HEK293 (cell line): Measurements from ENCODE around the gene HOXD3.

Experiments
- CTCF ChIA-PET: fragments of 350-600 bp; formaldehyde crosslinking; extraction: SDS; loops from one replicate; lab custom pipeline; 2021; ENCODE audit warnings: antibody characterized with exemption; lab: Yijun Ruan, JAX
- POLR2A ChIA-PET: fragments of 300-600 bp; formaldehyde crosslinking; extraction: SDS; loops from one replicate; lab custom pipeline; 2020; ENCODE audit warnings: antibody characterized with exemption, inconsistent platforms; lab: Yijun Ruan, JAX
- H3K27ac ChIP-seq: fragments of 200-500 bp; sonication (Bioruptor generic); 2 replicates; pipeline ENCODE4 v1.5.1; 2014; ENCODE audit warnings: low read depth, low read length, control low read depth, inconsistent platforms; ENCODE audit errors: extremely low read depth
- H3K36me3 ChIP-seq, 2 experiments: fragments of 200-500 bp in 1 of 2; sonication (Bioruptor generic) in 1 of 2; 1 replicate in 1 of 2; 2 replicates in 1 of 2; pipeline ENCODE4 v1.5.1; 2014 to 2017; ENCODE audit warnings: inconsistent platforms in 2 of 2, low read length in 2 of 2; ENCODE audit not compliant: control insufficient read depth in 2 of 2, insufficient read depth in 1 of 2
- H3K4me1 ChIP-seq: fragments of 200-500 bp; sonication (Bioruptor generic); 2 replicates; pipeline ENCODE4 v1.5.1; 2014; ENCODE audit warnings: mild to moderate bottlenecking, low read length, inconsistent platforms; ENCODE audit not compliant: control insufficient read depth, insufficient read depth
- H3K4me3 ChIP-seq: 2 replicates; pipeline ENCODE4 v1.5.1; 2011; ENCODE audit warnings: low read depth, mild to moderate bottlenecking, control low read depth, low read length, moderate library complexity
- H3K9me3 ChIP-seq: fragments of 200-500 bp; sonication (Bioruptor generic); 2 replicates; pipeline ENCODE4 v1.5.1; 2014; ENCODE audit warnings: low read depth, low read length, inconsistent platforms; ENCODE audit not compliant: control insufficient read depth, insufficient read depth
- GLI4 ChIP-seq: fragments of 450-650 bp; formaldehyde crosslinking; IDR thresholded peaks from 2 replicates; pipeline ENCODE4 v1.5.1; 2016; ENCODE audit warnings: missing biosample characterization, missing genetic modification characterization
- KLF1 ChIP-seq: fragments of 450-650 bp; formaldehyde crosslinking; IDR thresholded peaks from 2 replicates; pipeline ENCODE4 v1.5.1; 2016; ENCODE audit warnings: missing biosample characterization, missing genetic modification characterization
- MEIS1 ChIP-seq: sonication (generic); formaldehyde crosslinking; IDR thresholded peaks from 2 replicates; pipeline ENCODE4 v1.8.1; 2022; ENCODE audit warnings: missing genetic modification reagents, mild to moderate bottlenecking, borderline replicate concordance
- MYNN ChIP-seq: fragments of 450-650 bp; formaldehyde crosslinking; IDR thresholded peaks from 2 replicates; pipeline ENCODE4 v1.5.1; 2016; ENCODE audit warnings: missing biosample characterization, missing genetic modification characterization, borderline replicate concordance
- ZBTB21 ChIP-seq: fragments of 450-650 bp; formaldehyde crosslinking; IDR thresholded peaks from 2 replicates; pipeline ENCODE4 v1.5.1; 2017; ENCODE audit warnings: missing biosample characterization, missing genetic modification characterization
- ZBTB8A ChIP-seq: fragments of 450-650 bp; formaldehyde crosslinking; IDR thresholded peaks from 2 replicates; pipeline ENCODE4 v1.5.1; 2016; ENCODE audit warnings: missing biosample characterization, missing genetic modification characterization
- ZIC2 ChIP-seq: fragments of 450-650 bp; formaldehyde crosslinking; IDR thresholded peaks from 2 replicates; pipeline ENCODE4 v1.5.1; 2016; ENCODE audit warnings: missing biosample characterization, missing genetic modification characterization
- ZNF132 ChIP-seq: fragments of 450-650 bp; formaldehyde crosslinking; IDR thresholded peaks from 2 replicates; pipeline ENCODE4 v1.5.1; 2017; ENCODE audit warnings: missing biosample characterization, missing genetic modification characterization, borderline replicate concordance
- ZNF155 ChIP-seq: fragments of 450-650 bp; formaldehyde crosslinking; IDR thresholded peaks from 2 replicates; pipeline ENCODE4 v1.5.1; 2016; ENCODE audit warnings: missing biosample characterization, missing genetic modification characterization
- ZNF157 ChIP-seq: fragments of 450-650 bp; formaldehyde crosslinking; IDR thresholded peaks from 2 replicates; pipeline ENCODE4 v1.5.1; 2016; ENCODE audit warnings: missing biosample characterization, missing genetic modification characterization
- ZNF2 ChIP-seq: fragments of 450-650 bp; formaldehyde crosslinking; IDR thresholded peaks from 2 replicates; pipeline ENCODE4 v1.5.1; 2016; ENCODE audit warnings: missing biosample characterization, missing genetic modification characterization
- ZNF202 ChIP-seq: fragments of 450-650 bp; formaldehyde crosslinking; IDR thresholded peaks from 2 replicates; pipeline ENCODE4 v1.5.1; 2016; ENCODE audit warnings: missing biosample characterization, missing genetic modification characterization, borderline replicate concordance
- ZNF214 ChIP-seq: fragments of 450-650 bp; formaldehyde crosslinking; IDR thresholded peaks from 2 replicates; pipeline ENCODE4 v1.5.1; 2017; ENCODE audit warnings: missing biosample characterization, mild to moderate bottlenecking, missing genetic modification characterization, borderline replicate concordance
- ZNF23 ChIP-seq: fragments of 450-650 bp; formaldehyde crosslinking; IDR thresholded peaks from 2 replicates; pipeline ENCODE4 v1.5.1; 2016; ENCODE audit warnings: missing biosample characterization, missing genetic modification characterization, borderline replicate concordance
- ZNF433 ChIP-seq: fragments of 450-650 bp; formaldehyde crosslinking; IDR thresholded peaks from 2 replicates; pipeline ENCODE4 v1.5.1; 2016; ENCODE audit warnings: missing biosample characterization, missing genetic modification characterization, low read depth
- ZNF530 ChIP-seq: fragments of 450-650 bp; formaldehyde crosslinking; IDR thresholded peaks from 2 replicates; pipeline ENCODE4 v1.5.1; 2016; ENCODE audit warnings: low read depth, missing biosample characterization, missing genetic modification characterization
- ZNF549 ChIP-seq: fragments of 450-650 bp; IDR thresholded peaks from 2 replicates; pipeline ENCODE4 v1.5.1; 2018; ENCODE audit warnings: missing biosample characterization, missing genetic modification characterization, mild to moderate bottlenecking, inconsistent platforms, moderate library complexity
- ZNF580 ChIP-seq: fragments of 450-650 bp; formaldehyde crosslinking; IDR thresholded peaks from 2 replicates; pipeline ENCODE4 v1.5.1; 2016; ENCODE audit warnings: missing biosample characterization, missing genetic modification characterization
- ZNF600 ChIP-seq: fragments of 450-650 bp; formaldehyde crosslinking; IDR thresholded peaks from 2 replicates; pipeline ENCODE4 v1.5.1; 2016; ENCODE audit warnings: missing biosample characterization, missing genetic modification characterization
- ZNF660 ChIP-seq: fragments of 450-650 bp; IDR thresholded peaks from 2 replicates; pipeline ENCODE4 v1.5.1; 2018; ENCODE audit warnings: missing biosample characterization, mild to moderate bottlenecking, missing genetic modification characterization
- ZNF747 ChIP-seq: fragments of 450-650 bp; formaldehyde crosslinking; IDR thresholded peaks from 2 replicates; pipeline ENCODE4 v1.5.1; 2016; ENCODE audit warnings: missing biosample characterization, missing genetic modification characterization
- ZNF791 ChIP-seq: fragments of 450-650 bp; formaldehyde crosslinking; IDR thresholded peaks from 2 replicates; pipeline ENCODE4 v1.5.1; 2016; ENCODE audit warnings: missing biosample characterization, missing genetic modification characterization
- TF ChIP-seq, protein P1 (sequence below): fragments of 450-650 bp; formaldehyde crosslinking; IDR thresholded peaks from 2 replicates; pipeline ENCODE4 v1.5.1; 2016; ENCODE audit warnings: missing biosample characterization, missing genetic modification characterization

HOXD3 gene

DNA sequence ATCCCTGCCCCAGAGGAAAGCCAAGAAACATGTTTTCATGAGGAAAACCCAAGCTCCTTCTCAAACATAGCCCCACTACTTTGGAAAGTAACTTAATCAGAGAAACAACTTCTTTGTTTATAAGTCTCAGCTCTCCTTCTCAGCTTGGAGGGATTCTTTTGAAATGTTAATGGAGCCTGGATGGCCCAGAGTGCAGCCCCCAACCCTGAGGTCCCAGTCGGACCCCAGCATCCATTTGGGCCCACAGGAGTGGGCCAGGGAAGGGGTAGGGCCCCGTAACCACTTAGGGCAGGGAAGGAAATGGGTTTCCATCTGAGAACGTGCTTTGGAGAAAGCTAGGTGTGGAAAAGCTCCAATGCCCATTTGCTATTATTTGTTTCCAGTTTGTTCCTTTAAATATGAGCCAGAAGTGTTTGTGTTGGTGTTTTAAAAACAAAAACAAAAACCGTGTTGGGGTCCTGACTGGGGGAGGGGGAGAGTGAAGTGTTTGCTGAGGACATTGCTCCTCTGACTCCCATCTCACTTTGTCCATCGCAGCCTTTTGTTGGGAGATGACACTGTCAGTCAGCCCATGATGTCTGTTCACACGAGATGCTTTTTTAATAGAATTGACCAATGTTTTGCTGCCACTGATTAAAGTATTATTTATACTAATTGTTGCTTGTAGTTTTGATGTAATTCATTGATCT, 1.6 kb upstream of the HOXD3 start:
- CTCF ChIA-PET: interaction anchor here (0.7 to 1.2 kb wide), 4 partner anchors 12 to 1466 kb away, joined by 3 to 4 read pairs (median 3); no protein-coding TSS in a partner anchor
- peaks cover 17% of the 10 kb centered on the region for H3K4me1 ChIP-seq
- H3K4me3 ChIP-seq: no peak overlapping the region
- POLR2A ChIA-PET: interaction anchor here (1.0 to 1.3 kb wide), 2 partner anchors 15 to 499 kb away, joined by 3 read pairs; no protein-coding TSS in a partner anchor
- peaks cover 0 to 37% of the 10 kb centered on the region in 2 experiments; a peak in 1 of 3 replicates for H3K36me3 ChIP-seq
- H3K9me3 ChIP-seq: no peaks in the 10 kb centered on the region
- H3K27ac ChIP-seq: no peak overlapping the region
- no peak for TF ChIP-seq ZNF660 (tag by site-specific recombination)
- TF ChIP-seq, protein P1, sequence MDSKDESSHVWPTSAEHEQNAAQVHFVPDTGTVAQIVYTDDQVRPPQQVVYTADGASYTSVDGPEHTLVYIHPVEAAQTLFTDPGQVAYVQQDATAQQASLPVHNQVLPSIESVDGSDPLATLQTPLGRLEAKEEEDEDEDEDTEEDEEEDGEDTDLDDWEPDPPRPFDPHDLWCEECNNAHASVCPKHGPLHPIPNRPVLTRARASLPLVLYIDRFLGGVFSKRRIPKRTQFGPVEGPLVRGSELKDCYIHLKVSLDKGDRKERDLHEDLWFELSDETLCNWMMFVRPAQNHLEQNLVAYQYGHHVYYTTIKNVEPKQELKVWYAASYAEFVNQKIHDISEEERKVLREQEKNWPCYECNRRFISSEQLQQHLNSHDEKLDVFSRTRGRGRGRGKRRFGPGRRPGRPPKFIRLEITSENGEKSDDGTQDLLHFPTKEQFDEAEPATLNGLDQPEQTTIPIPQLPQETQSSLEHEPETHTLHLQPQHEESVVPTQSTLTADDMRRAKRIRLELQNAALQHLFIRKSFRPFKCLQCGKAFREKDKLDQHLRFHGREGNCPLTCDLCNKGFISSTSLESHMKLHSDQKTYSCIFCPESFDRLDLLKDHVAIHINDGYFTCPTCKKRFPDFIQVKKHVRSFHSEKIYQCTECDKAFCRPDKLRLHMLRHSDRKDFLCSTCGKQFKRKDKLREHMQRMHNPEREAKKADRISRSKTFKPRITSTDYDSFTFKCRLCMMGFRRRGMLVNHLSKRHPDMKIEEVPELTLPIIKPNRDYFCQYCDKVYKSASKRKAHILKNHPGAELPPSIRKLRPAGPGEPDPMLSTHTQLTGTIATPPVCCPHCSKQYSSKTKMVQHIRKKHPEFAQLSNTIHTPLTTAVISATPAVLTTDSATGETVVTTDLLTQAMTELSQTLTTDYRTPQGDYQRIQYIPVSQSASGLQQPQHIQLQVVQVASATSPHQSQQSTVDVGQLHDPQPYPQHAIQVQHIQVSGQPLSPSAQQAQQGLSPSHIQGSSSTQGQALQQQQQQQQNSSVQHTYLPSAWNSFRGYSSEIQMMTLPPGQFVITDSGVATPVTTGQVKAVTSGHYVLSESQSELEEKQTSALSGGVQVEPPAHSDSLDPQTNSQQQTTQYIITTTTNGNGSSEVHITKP (tag by site-specific recombination): no peak
- TF ChIP-seq ZNF530 (tag by site-specific recombination): no peak
- no peak for TF ChIP-seq ZNF791
- no peak for TF ChIP-seq GLI4
- TF ChIP-seq ZNF157 (tag by site-specific recombination): no peak
- TF ChIP-seq ZNF433 (tag by site-specific recombination): no peak
- no peak for TF ChIP-seq ZNF132 (tag by site-specific recombination)
- TF ChIP-seq ZNF2: no peak
- no peak for TF ChIP-seq ZNF600 (tag by site-specific recombination)
- no peak for TF ChIP-seq MYNN (tag by site-specific recombination)
- no peak for TF ChIP-seq MEIS1
- no peak for TF ChIP-seq ZNF549 (tag by site-specific recombination)
- TF ChIP-seq ZNF202 (tag by site-specific recombination): no peak
- TF ChIP-seq ZBTB21 (tag by site-specific recombination): no peak
- TF ChIP-seq ZNF214 (tag by site-specific recombination): no peak
- TF ChIP-seq ZNF155 (tag by site-specific recombination): no peak
- TF ChIP-seq ZNF747 (tag by site-specific recombination): no peak
- TF ChIP-seq ZNF580 (tag by site-specific recombination): no peak

- ChIA-PET CTCF (interaction anchor here (1.2 kb wide), 1 partner anchor 1467 kb away, joined by 4 read pairs; no protein-coding TSS in a partner anchor), POLR2A (interaction anchor here (1.0 to 1.3 kb wide), 2 partner anchors 16 to 498 kb away, joined by 3 read pairs; no protein-coding TSS in a partner anchor)
- H3K36me3 ChIP-seq: peaks cover 0 to 34% of the 10 kb centered on the region in 2 experiments; a peak in 1 of 3 replicates
- H3K4me1 ChIP-seq: peaks cover 17% of the 10 kb centered on the region
- H3K4me3 ChIP-seq: peak overlapping the region; percentile 48; the same call in 1 of the 2 replicates
- TF ChIP-seq ZIC2 (no peak), KLF1 (tag by site-specific recombination) (peak; percentile 53), ZBTB8A (tag by site-specific recombination) (no peak), ZNF23 (no peak)
- H3K9me3 ChIP-seq: no peaks in the 10 kb centered on the region
- peak overlapping the region; percentile 98 for H3K27ac ChIP-seq
These were observed 753 bp upstream of the HOXD3 start for GRCh38 chr2:176156301-176156806.
